ENCODE measurements around the gene INSIG2. TPM values are rescaled to one million over a fixed set of nuclear protein-coding genes. Genes with fewer than 3 reads are reported as not detected.

The INSIG2 gene
- total and polyA plus RNA-seq, 5 donors = 13.2 to 18.4 (median 14.9) TPM

DNA sequence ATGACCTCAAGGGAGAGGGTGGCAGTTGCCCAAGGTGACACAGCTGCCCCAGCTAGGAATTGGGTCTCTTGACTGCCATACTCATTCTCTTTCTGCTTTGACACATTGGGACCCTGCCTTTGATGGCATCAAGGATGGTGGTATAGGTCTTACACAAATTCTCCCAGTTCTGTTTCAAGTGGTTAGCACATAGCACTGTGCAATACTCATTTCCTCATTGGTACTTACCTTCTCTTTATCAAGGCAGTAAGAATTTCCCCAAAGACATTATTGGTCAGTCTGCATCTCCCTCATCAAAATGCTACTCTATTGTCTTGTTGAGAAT lies 38.5 kb upstream of the INSIG2 start:
- no peaks in the 10 kb centered on the region for H3K4me1 ChIP-seq (ENCODE audit: control insufficient read depth, insufficient read depth, low read length)
- H3K4me3 ChIP-seq (ENCODE audit: low read length) = no peak overlapping the region
- no peaks in the 10 kb centered on the region for H3K9me3 ChIP-seq (ENCODE audit: control insufficient read depth, low read length)
- intact Hi-C loops (cut with DNase I) = loop anchor here (5.0 to 10.0 kb wide), 3 partner anchors 135 to 808 kb away; no protein-coding TSS in a partner anchor
- DNase-seq (no peak), ATAC-seq (no peak)
- peaks cover 2% of the 10 kb centered on the region for H3K27me3 ChIP-seq (ENCODE audit: control insufficient read depth, insufficient read depth)
- no peak overlapping the region for H3K27ac ChIP-seq (ENCODE audit: low read length)

GRCh38 chr2:118050386-118050785 lies 37.9 kb upstream of the INSIG2 start:
- ATAC-seq (no peak), DNase-seq (no peak)
- no peaks in the 10 kb centered on the region for H3K4me1 ChIP-seq (ENCODE audit: control insufficient read depth, insufficient read depth, low read length)
- intact Hi-C loops (cut with DNase I) = loop anchor here in 1 of 4 donors (10.0 kb wide), 1 partner anchor 134 kb away; no protein-coding TSS in a partner anchor
- 53% methylated on average over 3 of the region's 3 CpGs for WGBS
- H3K27ac ChIP-seq (ENCODE audit: low read length) = no peak overlapping the region
- no peak overlapping the region for H3K4me3 ChIP-seq (ENCODE audit: low read length)
- no peaks in the 10 kb centered on the region for H3K9me3 ChIP-seq (ENCODE audit: control insufficient read depth, low read length)
- H3K27me3 ChIP-seq (ENCODE audit: control insufficient read depth, insufficient read depth) = peaks cover 2% of the 10 kb centered on the region

GRCh38 chr2:118050974-118051373 lies 37.3 kb upstream of the INSIG2 start:
- DNase-seq (no peak), ATAC-seq (no peak)
- Histone ChIP-seq H3K4me1 (ENCODE audit: control insufficient read depth, insufficient read depth, low read length) (no peaks in the 10 kb centered on the region), H3K27ac (ENCODE audit: low read length) (no peak overlapping the region), H3K27me3 (ENCODE audit: control insufficient read depth, insufficient read depth) (peaks cover 2% of the 10 kb centered on the region), H3K4me3 (ENCODE audit: low read length) (no peak overlapping the region), H3K9me3 (ENCODE audit: control insufficient read depth, low read length) (no peaks in the 10 kb centered on the region)
- 90% methylated on average over 2 of the region's 2 CpGs for WGBS
- intact Hi-C loops (cut with DNase I) = loop anchor here in 1 of 4 donors (10.0 kb wide), 1 partner anchor 134 kb away; no protein-coding TSS in a partner anchor

DNA sequence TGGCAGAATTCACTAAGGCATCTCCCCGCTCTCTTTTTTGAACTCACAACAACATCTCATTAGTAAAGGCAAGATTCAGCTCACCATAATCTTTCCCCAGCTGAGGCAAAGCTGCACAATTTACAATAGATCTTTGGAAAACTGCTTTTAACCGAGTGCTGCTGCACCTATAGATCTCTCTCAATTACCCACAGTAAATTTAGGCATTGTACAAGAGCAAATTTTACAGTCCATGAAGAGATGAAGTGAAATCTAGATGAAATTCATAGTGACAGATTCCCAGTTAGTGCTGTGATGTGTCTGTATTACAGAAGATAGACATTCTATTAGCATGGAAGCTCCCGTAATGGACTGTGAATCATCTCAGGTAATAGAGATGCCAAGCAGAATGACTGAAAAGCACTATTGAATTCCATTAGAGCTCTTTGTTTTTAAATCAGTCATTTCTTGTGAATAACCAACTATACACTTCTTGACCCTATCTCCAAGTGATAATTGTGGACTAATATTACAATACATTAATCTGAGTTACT lies 36.4 kb upstream of the INSIG2 start:
- intact Hi-C loops (cut with DNase I) = loop anchor here in 1 of 4 donors (10.0 kb wide), 1 partner anchor 133 kb away; no protein-coding TSS in a partner anchor
- peaks cover 2% of the 10 kb centered on the region for H3K27me3 ChIP-seq (ENCODE audit: control insufficient read depth, insufficient read depth)

DNA sequence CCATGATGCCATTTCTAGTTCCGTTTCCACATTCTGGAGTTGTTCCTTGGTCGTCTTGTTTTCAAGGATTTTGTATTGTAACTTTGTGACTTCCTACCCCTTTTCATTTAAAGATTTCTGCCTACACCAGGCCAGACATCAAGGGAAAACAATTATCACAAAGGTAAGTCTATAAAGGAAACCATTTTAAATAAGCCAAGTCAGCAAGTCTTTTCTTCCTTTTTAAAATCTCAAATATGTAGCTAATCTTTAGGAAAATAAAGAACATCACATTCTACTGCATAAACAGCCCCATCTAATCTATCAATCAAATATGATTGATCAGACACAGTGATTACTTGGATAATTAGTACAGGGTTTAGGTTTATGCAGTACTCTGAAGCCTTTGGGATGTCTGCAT lies 35.8 kb upstream of the INSIG2 start:
- no peak overlapping the region for H3K4me3 ChIP-seq (ENCODE audit: low read length)
- intact Hi-C loops (cut with DNase I) = loop anchor here in 1 of 4 donors (10.0 kb wide), 1 partner anchor 132 kb away; no protein-coding TSS in a partner anchor
- no peak for ATAC-seq
- no peak for DNase-seq
- no peak overlapping the region for H3K27ac ChIP-seq (ENCODE audit: low read length)
- H3K27me3 ChIP-seq (ENCODE audit: control insufficient read depth, insufficient read depth) = peaks cover 2% of the 10 kb centered on the region
- H3K9me3 ChIP-seq (ENCODE audit: control insufficient read depth, low read length) = no peaks in the 10 kb centered on the region
- WGBS = 79% methylated on average over 2 of the region's 2 CpGs
- no peaks in the 10 kb centered on the region for H3K4me1 ChIP-seq (ENCODE audit: control insufficient read depth, insufficient read depth, low read length)

More for the DNA sequence above, 36.4 kb upstream of the INSIG2 start:
- Histone ChIP-seq H3K9me3 (ENCODE audit: control insufficient read depth, low read length) (no peaks in the 10 kb centered on the region), H3K4me1 (ENCODE audit: control insufficient read depth, insufficient read depth, low read length) (no peaks in the 10 kb centered on the region), H3K27ac (ENCODE audit: low read length) (no peak overlapping the region), H3K4me3 (ENCODE audit: low read length) (no peak overlapping the region)
- DNase-seq = no peak
- no peak for ATAC-seq
- 90% methylated on average over 3 of the region's 3 CpGs for WGBS

- Histone ChIP-seq H3K27ac (ENCODE audit: low read length) (no peak overlapping the region), H3K4me1 (ENCODE audit: control insufficient read depth, insufficient read depth, low read length) (no peaks in the 10 kb centered on the region), H3K4me3 (ENCODE audit: low read length) (no peak overlapping the region), H3K9me3 (ENCODE audit: control insufficient read depth, low read length) (no peaks in the 10 kb centered on the region), H3K27me3 (ENCODE audit: control insufficient read depth, insufficient read depth) (no peaks in the 10 kb centered on the region)
- WGBS = 77% methylated on average over 7 of the region's 7 CpGs
- intact Hi-C loops (cut with DNase I) = loop anchor here in 1 of 4 donors (10.0 kb wide), 1 partner anchor 131 kb away; no protein-coding TSS in a partner anchor
- DNase-seq (no peak), ATAC-seq (no peak)
These were observed 34.6 kb upstream of the INSIG2 start for GRCh38 chr2:118053681-118054080.

GRCh38 chr2:118054213-118055008 lies 33.9 kb upstream of the INSIG2 start:
- Histone ChIP-seq H3K4me3 (ENCODE audit: low read length) (no peak overlapping the region), H3K27ac (ENCODE audit: low read length) (no peak overlapping the region), H3K27me3 (ENCODE audit: control insufficient read depth, insufficient read depth) (no peaks in the 10 kb centered on the region), H3K4me1 (ENCODE audit: control insufficient read depth, insufficient read depth, low read length) (no peaks in the 10 kb centered on the region), H3K9me3 (ENCODE audit: control insufficient read depth, low read length) (no peaks in the 10 kb centered on the region)
- ATAC-seq (no peak), DNase-seq (no peak)
- intact Hi-C loops (cut with DNase I) = loop anchor here in 1 of 4 donors (10.0 kb wide), 1 partner anchor 130 kb away; no protein-coding TSS in a partner anchor
- 54% methylated on average over 3 of the region's 3 CpGs for WGBS

DNA sequence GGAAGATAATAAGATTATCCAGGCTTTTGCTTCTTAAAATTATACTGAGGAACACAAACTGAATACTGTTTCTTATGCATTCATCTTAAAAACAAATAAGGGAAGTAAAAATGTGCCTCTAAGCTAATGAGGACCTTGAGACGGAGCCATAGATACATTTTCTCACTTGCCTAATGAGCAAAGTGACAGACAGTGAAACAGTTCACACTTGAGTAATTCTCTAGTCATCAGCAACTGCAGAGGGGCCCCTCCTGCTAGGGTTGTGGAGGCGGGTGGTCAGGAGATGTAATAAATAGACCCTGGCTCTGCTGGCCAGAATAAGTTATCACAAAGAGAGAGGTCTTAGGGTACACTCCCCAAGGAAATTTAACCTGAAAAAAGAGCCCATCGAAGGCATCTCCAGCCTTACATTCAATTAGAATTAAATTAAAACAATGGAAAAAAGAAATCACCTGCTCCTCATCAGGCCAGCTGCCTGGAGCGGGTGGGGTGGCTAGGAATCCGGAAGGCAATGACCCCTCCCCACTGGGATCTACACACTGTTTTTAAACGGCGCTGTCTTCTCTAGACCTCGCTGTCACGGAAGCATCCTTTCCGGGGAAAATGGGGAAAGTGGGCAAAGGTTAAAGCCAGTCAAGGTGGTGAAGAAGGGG lies 32.6 kb upstream of the INSIG2 start:
- no peak for DNase-seq
- intact Hi-C loops (cut with DNase I) = loop anchor here in 1 of 4 donors (10.0 kb wide), 1 partner anchor 129 kb away; no protein-coding TSS in a partner anchor
- H3K27me3 ChIP-seq (ENCODE audit: control insufficient read depth, insufficient read depth) = no peaks in the 10 kb centered on the region
- no peak for ATAC-seq
- no peak overlapping the region for H3K4me3 ChIP-seq (ENCODE audit: low read length)
- no peaks in the 10 kb centered on the region for H3K4me1 ChIP-seq (ENCODE audit: control insufficient read depth, insufficient read depth, low read length)
- WGBS = 69% methylated on average over 10 of the region's 10 CpGs
- no peak overlapping the region for H3K27ac ChIP-seq (ENCODE audit: low read length)
- H3K9me3 ChIP-seq (ENCODE audit: control insufficient read depth, low read length) = no peaks in the 10 kb centered on the region

GRCh38 chr2:118056165-118056534 lies 32.1 kb upstream of the INSIG2 start:
- Histone ChIP-seq H3K27me3 (ENCODE audit: control insufficient read depth, insufficient read depth) (no peaks in the 10 kb centered on the region), H3K4me1 (ENCODE audit: control insufficient read depth, insufficient read depth, low read length) (no peaks in the 10 kb centered on the region), H3K27ac (ENCODE audit: low read length) (no peak overlapping the region), H3K4me3 (ENCODE audit: low read length) (no peak overlapping the region), H3K9me3 (ENCODE audit: control insufficient read depth, low read length) (no peaks in the 10 kb centered on the region)
- ATAC-seq (peak; percentile 65 to 71), DNase-seq (peak in 1 of 3 donors; percentile 43)
- WGBS = 49% methylated on average over 3 of the region's 3 CpGs
- intact Hi-C loops (cut with DNase I) = loop anchor here in 1 of 4 donors (10.0 kb wide), 1 partner anchor 129 kb away; no protein-coding TSS in a partner anchor

GRCh38 chr2:118056801-118057200 lies 31.5 kb upstream of the INSIG2 start:
- ATAC-seq = no peak
- intact Hi-C loops (cut with DNase I) = loop anchor here in 1 of 4 donors (10.0 kb wide), 1 partner anchor 128 kb away; no protein-coding TSS in a partner anchor
- DNase-seq = no peak
- Histone ChIP-seq H3K4me3 (ENCODE audit: low read length) (no peak overlapping the region), H3K9me3 (ENCODE audit: control insufficient read depth, low read length) (no peaks in the 10 kb centered on the region), H3K4me1 (ENCODE audit: control insufficient read depth, insufficient read depth, low read length) (no peaks in the 10 kb centered on the region), H3K27ac (ENCODE audit: low read length) (no peak overlapping the region), H3K27me3 (ENCODE audit: control insufficient read depth, insufficient read depth) (no peaks in the 10 kb centered on the region)
- WGBS = 86% methylated on average over 3 of the region's 3 CpGs

- no peak overlapping the region for H3K27ac ChIP-seq (ENCODE audit: low read length)
- no peaks in the 10 kb centered on the region for H3K9me3 ChIP-seq (ENCODE audit: control insufficient read depth, low read length)
- ATAC-seq (no peak), DNase-seq (no peak)
- H3K4me3 ChIP-seq (ENCODE audit: low read length) = no peak overlapping the region
- no peaks in the 10 kb centered on the region for H3K27me3 ChIP-seq (ENCODE audit: control insufficient read depth, insufficient read depth)
- WGBS = 55% methylated on average over 3 of the region's 3 CpGs
- no peaks in the 10 kb centered on the region for H3K4me1 ChIP-seq (ENCODE audit: control insufficient read depth, insufficient read depth, low read length)
- intact Hi-C loops (cut with DNase I) = loop anchor here in 1 of 4 donors (10.0 kb wide), 1 partner anchor 126 kb away; no protein-coding TSS in a partner anchor
These were observed 29.3 kb upstream of the INSIG2 start for GRCh38 chr2:118058951-118059350.
